HG03571 (cell line): Measurements from ENCODE around the gene RERE.

ENCODE experiments used
- ATAC-seq: cut with Tn5 transposase; IDR thresholded peaks from one replicate; pipeline ENCODE4 v1.9.1; 2021; ENCODE audit not compliant: unreplicated experiment

Gene RERE

GRCh38 chr1:8343464-8344001 is 473.9 kb downstream of the RERE start:
- no peak for ATAC-seq

GRCh38 chr1:8343044-8343443 is 474.4 kb downstream of the RERE start:
- ATAC-seq, result no peak

GRCh38 chr1:8342325-8342724 is 475.1 kb downstream of the RERE start:
- no peak for ATAC-seq

GRCh38 chr1:8340448-8340847 is 477.0 kb downstream of the RERE start:
- no peak for ATAC-seq

GRCh38 chr1:8339203-8339600 is 478.2 kb downstream of the RERE start:
- ATAC-seq, result no peak

- no peak for ATAC-seq
Observed at GRCh38 chr1:8338526-8339202, 478.8 kb downstream of the RERE start.

GRCh38 chr1:8337776-8338525 is 479.5 kb downstream of the RERE start:
- no peak for ATAC-seq

- ATAC-seq, result no peak
Observed at GRCh38 chr1:8335246-8335645, 482.2 kb downstream of the RERE start.

- no peak for ATAC-seq
Observed at GRCh38 chr1:8334106-8334851, 483.2 kb downstream of the RERE start.

- ATAC-seq, result no peak
Observed at GRCh38 chr1:8333246-8333987, 484.0 kb downstream of the RERE start.

GRCh38 chr1:8332806-8333205 is 484.6 kb downstream of the RERE start:
- ATAC-seq, result no peak

- no peak for ATAC-seq
Observed at GRCh38 chr1:8330271-8331125, 486.9 kb downstream of the RERE start.

- ATAC-seq, result no peak
Observed at GRCh38 chr1:8329858-8330257, 487.6 kb downstream of the RERE start.

- ATAC-seq, result no peak
Observed at GRCh38 chr1:8329439-8329838, 488.0 kb downstream of the RERE start.

GRCh38 chr1:8328271-8328670 is 489.2 kb downstream of the RERE start:
- no peak for ATAC-seq

GRCh38 chr1:8326265-8326664 is 491.2 kb downstream of the RERE start:
- no peak for ATAC-seq

GRCh38 chr1:8325771-8326170 is 491.7 kb downstream of the RERE start:
- ATAC-seq, result no peak

GRCh38 chr1:8324176-8324810 is 493.1 kb downstream of the RERE start:
- no peak for ATAC-seq

- no peak for ATAC-seq
Observed at GRCh38 chr1:8323706-8324105, 493.7 kb downstream of the RERE start.

GRCh38 chr1:8321612-8322011 is 495.8 kb downstream of the RERE start:
- ATAC-seq, result no peak
